GM20000 (cell line): ENCODE measurements around the gene AP1AR.

ENCODE experiments used
- DNase-seq: peaks from one replicate; pipeline ENCODE4 v3.0.0; 2012; ENCODE audit warnings: low spot score
- CTCF ChIP-seq: IDR thresholded peaks from 2 replicates; pipeline ENCODE4 v1.5.1; 2012; ENCODE audit warnings: mild to moderate bottlenecking, control low read depth; ENCODE audit errors: extremely low read depth, missing control alignments

The AP1AR gene

GRCh38 chr4:112252234-112252633 lies 20.6 kb downstream of the AP1AR start:
- no peak for TF ChIP-seq CTCF
- no peak for DNase-seq

GRCh38 chr4:112253382-112254000 lies 21.9 kb downstream of the AP1AR start:
- DNase-seq, result peak; percentile 41
- TF ChIP-seq CTCF, result no peak

GRCh38 chr4:112257098-112257497 lies 25.5 kb downstream of the AP1AR start:
- no peak for TF ChIP-seq CTCF
- DNase-seq, result no peak

- TF ChIP-seq CTCF, result no peak
- DNase-seq, result no peak
Measured at GRCh38 chr4:112266823-112267222, 35.2 kb downstream of the AP1AR start.

- DNase-seq, result no peak
- TF ChIP-seq CTCF, result no peak
Measured at GRCh38 chr4:112270051-112270450, 38.5 kb downstream of the AP1AR start.

GRCh38 chr4:112270640-112271421 lies 39.2 kb downstream of the AP1AR start:
- TF ChIP-seq CTCF, result no peak
- DNase-seq, result no peak

GRCh38 chr4:112272292-112272691 lies 40.7 kb downstream of the AP1AR start:
- no peak for TF ChIP-seq CTCF
- DNase-seq, result no peak
